Right lobe of liver (tissue), 4 donors: ENCODE measurements around the gene TTC28.

Experiments used
- POLR2A ChIP-seq: fragments of 450-650 bp; IDR thresholded peaks from one replicate; pipeline ENCODE4 v1.6.1; 2017; ENCODE audit warnings: antibody characterized with exemption, mild to moderate bottlenecking
- TF ChIP-seq, protein P1 (sequence below), 4 donors: fragments of 200-600 bp in 3 of 4; fragments of 450-650 bp in 1 of 4; IDR thresholded peaks; one replicate each; pipeline versions ENCODE4 v1.5.1 to v1.8.0; 2016 to 2022; ENCODE audit warnings: antibody characterized with exemption in 4 of 4, mild to moderate bottlenecking in 2 of 4
- donor health status: DM: no; HTN: no; CAD: no.
- donor health status: DM: no; HTN: no; CAD: no.
- donor health status: DM: no; HTN: yes; CAD: no.

DNA sequence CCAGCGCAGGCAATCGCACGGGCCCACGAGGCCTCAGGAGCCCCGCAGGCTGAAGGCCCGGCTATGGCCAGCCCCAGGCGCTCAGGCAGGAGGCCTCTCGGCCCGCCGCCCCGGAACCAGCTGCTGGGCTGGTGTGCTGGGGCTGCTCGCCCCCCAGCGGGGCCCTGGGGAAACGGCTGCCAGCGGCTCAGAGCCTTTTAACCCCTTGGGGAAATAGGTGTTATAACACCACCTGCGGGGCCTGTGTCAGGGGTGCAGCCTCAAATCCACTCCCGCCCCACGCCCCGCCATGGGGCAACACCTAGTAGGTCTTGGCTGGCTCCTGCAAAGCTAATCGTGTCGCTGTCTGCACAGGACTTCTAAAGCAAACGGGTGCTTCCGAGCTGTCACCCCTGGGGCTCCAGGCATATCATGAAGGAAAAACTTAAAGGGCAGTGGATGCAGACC lies 237.4 kb downstream of the TTC28 start:
- TF ChIP-seq, protein P1, sequence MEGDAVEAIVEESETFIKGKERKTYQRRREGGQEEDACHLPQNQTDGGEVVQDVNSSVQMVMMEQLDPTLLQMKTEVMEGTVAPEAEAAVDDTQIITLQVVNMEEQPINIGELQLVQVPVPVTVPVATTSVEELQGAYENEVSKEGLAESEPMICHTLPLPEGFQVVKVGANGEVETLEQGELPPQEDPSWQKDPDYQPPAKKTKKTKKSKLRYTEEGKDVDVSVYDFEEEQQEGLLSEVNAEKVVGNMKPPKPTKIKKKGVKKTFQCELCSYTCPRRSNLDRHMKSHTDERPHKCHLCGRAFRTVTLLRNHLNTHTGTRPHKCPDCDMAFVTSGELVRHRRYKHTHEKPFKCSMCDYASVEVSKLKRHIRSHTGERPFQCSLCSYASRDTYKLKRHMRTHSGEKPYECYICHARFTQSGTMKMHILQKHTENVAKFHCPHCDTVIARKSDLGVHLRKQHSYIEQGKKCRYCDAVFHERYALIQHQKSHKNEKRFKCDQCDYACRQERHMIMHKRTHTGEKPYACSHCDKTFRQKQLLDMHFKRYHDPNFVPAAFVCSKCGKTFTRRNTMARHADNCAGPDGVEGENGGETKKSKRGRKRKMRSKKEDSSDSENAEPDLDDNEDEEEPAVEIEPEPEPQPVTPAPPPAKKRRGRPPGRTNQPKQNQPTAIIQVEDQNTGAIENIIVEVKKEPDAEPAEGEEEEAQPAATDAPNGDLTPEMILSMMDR (IDR thresholded peaks at IDR 0.05): peak; percentile 70 to 84 (median 78)
- TF ChIP-seq POLR2A: no peak
